ENCODE results near the gene CDC42BPB. TPM values are rescaled to one million over a fixed set of nuclear protein-coding genes. Genes with fewer than 3 reads are reported as not detected.
A peak's percentile ranks its signal among the peaks of the same experiment; 100 is the strongest.

CDC42BPB gene
- total and polyA plus RNA-seq, 2 donors from 2014 or later = 22.5 to 127 TPM

DNA sequence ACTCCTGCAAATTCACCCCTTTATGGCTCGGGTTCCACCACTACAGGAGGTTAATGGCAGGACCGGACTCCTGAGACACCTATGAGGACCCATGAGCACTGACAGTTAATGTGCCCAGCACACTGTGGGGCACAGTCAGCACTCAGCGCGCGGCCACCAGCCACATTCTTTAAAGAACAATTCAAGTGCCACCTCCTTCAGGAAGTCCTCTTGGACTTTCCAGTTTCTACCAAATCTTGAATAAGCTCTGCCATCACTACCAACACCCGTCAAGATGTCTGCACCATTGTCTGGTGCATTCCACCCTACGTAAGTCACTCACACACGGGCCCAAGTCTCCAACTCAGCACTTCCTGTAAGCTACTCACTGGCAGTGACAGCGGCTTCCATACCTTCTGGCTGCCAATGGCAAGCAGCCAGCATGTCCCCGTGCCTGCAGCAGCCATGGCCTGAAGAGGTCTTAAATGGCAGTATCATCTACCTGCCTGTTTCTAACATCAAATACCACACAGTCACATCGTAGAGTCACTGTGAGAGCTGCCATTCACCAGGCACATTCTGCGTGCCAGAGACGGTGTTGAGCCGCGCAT, 48.5 kb downstream of the CDC42BPB start:
- no peak overlapping the region for H3K27ac ChIP-seq (ENCODE audit: low read depth in 2 of 2, low read length in 2 of 2)
- H3K4me1 ChIP-seq (ENCODE audit: control insufficient read depth in 2 of 3, insufficient read depth in 2 of 3, low read depth in 1 of 3, low read length in 3 of 3) = no peaks in the 10 kb centered on the region
- intact Hi-C loops (cut with DNase I) = no loop called here
- DNase-seq = peak in 1 of 5 donors; percentile 43
- peaks cover 0 to 14% (median 0%) of the 10 kb centered on the region in 3 donors for H3K36me3 ChIP-seq (ENCODE audit: control insufficient read depth in 2 of 3, insufficient read depth in 3 of 3, low read length in 3 of 3)
- FAIRE-seq = no peak
- H3K9ac ChIP-seq (ENCODE audit: low read length in 3 of 3) = no peak overlapping the region
- TF ChIP-seq, protein P1, sequence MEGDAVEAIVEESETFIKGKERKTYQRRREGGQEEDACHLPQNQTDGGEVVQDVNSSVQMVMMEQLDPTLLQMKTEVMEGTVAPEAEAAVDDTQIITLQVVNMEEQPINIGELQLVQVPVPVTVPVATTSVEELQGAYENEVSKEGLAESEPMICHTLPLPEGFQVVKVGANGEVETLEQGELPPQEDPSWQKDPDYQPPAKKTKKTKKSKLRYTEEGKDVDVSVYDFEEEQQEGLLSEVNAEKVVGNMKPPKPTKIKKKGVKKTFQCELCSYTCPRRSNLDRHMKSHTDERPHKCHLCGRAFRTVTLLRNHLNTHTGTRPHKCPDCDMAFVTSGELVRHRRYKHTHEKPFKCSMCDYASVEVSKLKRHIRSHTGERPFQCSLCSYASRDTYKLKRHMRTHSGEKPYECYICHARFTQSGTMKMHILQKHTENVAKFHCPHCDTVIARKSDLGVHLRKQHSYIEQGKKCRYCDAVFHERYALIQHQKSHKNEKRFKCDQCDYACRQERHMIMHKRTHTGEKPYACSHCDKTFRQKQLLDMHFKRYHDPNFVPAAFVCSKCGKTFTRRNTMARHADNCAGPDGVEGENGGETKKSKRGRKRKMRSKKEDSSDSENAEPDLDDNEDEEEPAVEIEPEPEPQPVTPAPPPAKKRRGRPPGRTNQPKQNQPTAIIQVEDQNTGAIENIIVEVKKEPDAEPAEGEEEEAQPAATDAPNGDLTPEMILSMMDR (IDR thresholded peaks at IDR 0.05; ENCODE audit: borderline replicate concordance, extremely low read depth, insufficient read depth) = no peak
- H3K27me3 ChIP-seq (ENCODE audit: control insufficient read depth, insufficient read depth, low read length) = no peaks in the 10 kb centered on the region
- H3K9me3 ChIP-seq (ENCODE audit: control insufficient read depth in 2 of 3, insufficient read depth in 1 of 3, low read length in 3 of 3) = no peaks in the 10 kb centered on the region
- H3K4me3 ChIP-seq (ENCODE audit: low read length in 3 of 3) = no peak overlapping the region

DNA sequence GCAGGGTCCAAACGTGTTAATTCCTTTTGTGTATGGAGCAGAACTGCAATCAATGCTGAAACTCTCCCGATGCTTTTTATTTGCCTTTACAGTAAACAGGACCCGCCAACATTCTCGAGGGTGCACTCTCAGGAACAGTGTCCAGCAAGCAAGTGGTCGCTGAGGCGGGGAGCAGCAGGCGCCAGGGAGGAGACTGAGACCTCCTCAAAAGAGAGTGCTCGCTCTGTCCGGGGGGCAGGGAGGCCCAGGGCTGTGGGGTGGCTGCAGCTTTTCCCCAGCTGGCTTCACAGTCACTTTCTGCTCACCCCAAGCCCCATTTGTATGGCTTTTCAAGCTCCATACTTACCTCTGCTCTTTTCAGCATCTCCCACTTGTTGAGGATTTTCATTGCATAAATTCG, 49.2 kb downstream of the CDC42BPB start:
- H3K9me3 ChIP-seq (ENCODE audit: control insufficient read depth in 2 of 3, insufficient read depth in 1 of 3, low read length in 3 of 3) = no peaks in the 10 kb centered on the region
- no peak overlapping the region for H3K9ac ChIP-seq (ENCODE audit: low read length in 3 of 3)
- DNase-seq (peak in 1 of 5 donors; percentile 54), FAIRE-seq (no peak)
- no peaks in the 10 kb centered on the region for H3K4me1 ChIP-seq (ENCODE audit: control insufficient read depth in 2 of 3, insufficient read depth in 2 of 3, low read depth in 1 of 3, low read length in 3 of 3)
- H3K27ac ChIP-seq (ENCODE audit: low read depth in 2 of 2, low read length in 2 of 2) = no peak overlapping the region
- intact Hi-C loops (cut with DNase I) = no loop called here
- peaks cover 0 to 16% (median 7%) of the 10 kb centered on the region in 3 donors for H3K36me3 ChIP-seq (ENCODE audit: control insufficient read depth in 2 of 3, insufficient read depth in 3 of 3, low read length in 3 of 3)
- H3K4me3 ChIP-seq (ENCODE audit: low read length in 3 of 3) = no peak overlapping the region
- TF ChIP-seq, protein P1 (IDR thresholded peaks at IDR 0.05; ENCODE audit: borderline replicate concordance, extremely low read depth, insufficient read depth) = no peak
- no peaks in the 10 kb centered on the region for H3K27me3 ChIP-seq (ENCODE audit: control insufficient read depth, insufficient read depth, low read length)

DNA sequence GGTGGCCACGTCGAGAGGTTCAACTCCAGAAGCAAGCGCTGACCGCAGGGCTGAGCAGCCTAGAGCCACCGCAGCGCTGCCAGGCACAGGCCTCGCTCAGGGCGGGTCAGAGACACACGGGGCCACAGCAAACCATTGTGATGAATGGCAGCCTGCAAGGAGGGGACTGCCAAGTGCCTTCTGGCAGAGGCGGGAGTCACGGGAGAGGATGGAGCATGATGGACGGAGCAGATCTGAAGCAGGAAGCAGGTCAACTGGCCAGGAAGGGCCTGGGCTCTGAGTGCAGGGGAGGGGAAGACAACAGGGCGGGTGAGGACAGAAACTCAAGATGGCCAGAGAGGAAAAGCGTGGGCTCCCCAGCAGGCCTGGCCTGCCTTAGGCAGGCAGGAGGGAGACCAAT, 49.8 kb downstream of the CDC42BPB start:
- H3K9ac ChIP-seq (ENCODE audit: low read length in 3 of 3) = no peak overlapping the region
- H3K27ac ChIP-seq (ENCODE audit: low read depth in 2 of 2, low read length in 2 of 2) = no peak overlapping the region
- FAIRE-seq (no peak), DNase-seq (peak in 2 of 5 donors; percentile 27 to 82)
- no peaks in the 10 kb centered on the region for H3K4me1 ChIP-seq (ENCODE audit: control insufficient read depth in 2 of 3, insufficient read depth in 2 of 3, low read depth in 1 of 3, low read length in 3 of 3)
- no peaks in the 10 kb centered on the region for H3K9me3 ChIP-seq (ENCODE audit: control insufficient read depth in 2 of 3, insufficient read depth in 1 of 3, low read length in 3 of 3)
- TF ChIP-seq, protein P1 (IDR thresholded peaks at IDR 0.05; ENCODE audit: borderline replicate concordance, extremely low read depth, insufficient read depth) = no peak
- no peaks in the 10 kb centered on the region for H3K27me3 ChIP-seq (ENCODE audit: control insufficient read depth, insufficient read depth, low read length)
- no peak overlapping the region for H3K4me3 ChIP-seq (ENCODE audit: low read length in 3 of 3)
- intact Hi-C loops (cut with DNase I) = no loop called here
- peaks cover 0 to 21% (median 12%) of the 10 kb centered on the region in 3 donors for H3K36me3 ChIP-seq (ENCODE audit: control insufficient read depth in 2 of 3, insufficient read depth in 3 of 3, low read length in 3 of 3)
